ENCODE results near the gene TAF5. TPM values are rescaled to one million over a fixed set of nuclear protein-coding genes. Genes with fewer than 3 reads are reported as not detected.

The TAF5 gene
- total RNA-seq, 1 experiment from 2014 or later: 13.7 TPM

- no peaks in the 10 kb centered on the region for H3K9me3 ChIP-seq (ENCODE audit: low read depth, low read length, poor library complexity, severe bottlenecking)
- H3K27me3 ChIP-seq (replicated peaks; ENCODE audit: insufficient read depth, low read depth, low read length, poor library complexity): no peaks in the 10 kb centered on the region
- no peak for TF ChIP-seq EZH2 (IDR thresholded peaks at IDR 0.05; ENCODE audit: borderline replicate concordance, low read depth, low read length, poor library complexity, severe bottlenecking)
- TF ChIP-seq CTCF (conservative IDR thresholded peaks at IDR 0.05; ENCODE audit: low read depth, low read length): no peak
- POLR2A ChIA-PET (ENCODE audit: low non-redundant PET): no interaction called here
- no peak for DNase-seq (ENCODE audit: low spot score)
- H3K4me1 ChIP-seq (ENCODE audit: insufficient read depth, low read length, poor library complexity, severe bottlenecking): peaks cover 8% of the 10 kb centered on the region
- CTCF ChIA-PET: no interaction called here
- H3K4me3 ChIP-seq (ENCODE audit: low read depth, low read length, poor library complexity, severe bottlenecking): no peak overlapping the region
- no TSS peak for BruUV-seq (replicated peaks)
- intact Hi-C loops (cut with micrococcal nuclease; ENCODE audit: unreplicated experiment): no loop called here
- no peak overlapping the region for H3K27ac ChIP-seq (ENCODE audit: low read depth, low read length, poor library complexity, severe bottlenecking)
- H3K36me3 ChIP-seq (ENCODE audit: insufficient read depth, low read length, poor library complexity, severe bottlenecking): peaks cover 23% of the 10 kb centered on the region
Observed at GRCh38 chr10:103373544-103373943, 5.8 kb downstream of the TAF5 start.

GRCh38 chr10:103374263-103374662 is 6.5 kb downstream of the TAF5 start:
- Histone ChIP-seq H3K4me3 (ENCODE audit: low read depth, low read length, poor library complexity, severe bottlenecking) (no peak overlapping the region), H3K9me3 (ENCODE audit: low read depth, low read length, poor library complexity, severe bottlenecking) (no peaks in the 10 kb centered on the region), H3K27ac (ENCODE audit: low read depth, low read length, poor library complexity, severe bottlenecking) (no peak overlapping the region), H3K4me1 (ENCODE audit: insufficient read depth, low read length, poor library complexity, severe bottlenecking) (peaks cover 3% of the 10 kb centered on the region), H3K27me3 (replicated peaks; ENCODE audit: insufficient read depth, low read depth, low read length, poor library complexity) (no peaks in the 10 kb centered on the region), H3K36me3 (ENCODE audit: insufficient read depth, low read length, poor library complexity, severe bottlenecking) (peaks cover 28% of the 10 kb centered on the region)
- DNase-seq (ENCODE audit: low spot score): no peak
- intact Hi-C loops (cut with micrococcal nuclease; ENCODE audit: unreplicated experiment): no loop called here
- ChIA-PET CTCF (interaction anchor here (0.6 kb wide), 1 partner anchor 312 kb away, joined by 9 read pairs; no protein-coding TSS in a partner anchor), POLR2A (ENCODE audit: low non-redundant PET) (no interaction called here)
- TF ChIP-seq CTCF (conservative IDR thresholded peaks at IDR 0.05; ENCODE audit: low read depth, low read length) (no peak), EZH2 (IDR thresholded peaks at IDR 0.05; ENCODE audit: borderline replicate concordance, low read depth, low read length, poor library complexity, severe bottlenecking) (no peak)
- no TSS peak for BruUV-seq (replicated peaks)

GRCh38 chr10:103382769-103383168 is 15.0 kb downstream of the TAF5 start:
- CTCF ChIA-PET: no interaction called here
- BruUV-seq (replicated peaks): no TSS peak
- H3K9me3 ChIP-seq (ENCODE audit: low read depth, low read length, poor library complexity, severe bottlenecking): no peaks in the 10 kb centered on the region
- TF ChIP-seq EZH2 (IDR thresholded peaks at IDR 0.05; ENCODE audit: borderline replicate concordance, low read depth, low read length, poor library complexity, severe bottlenecking): no peak
- TF ChIP-seq CTCF (conservative IDR thresholded peaks at IDR 0.05; ENCODE audit: low read depth, low read length): no peak
- no peak overlapping the region for H3K27ac ChIP-seq (ENCODE audit: low read depth, low read length, poor library complexity, severe bottlenecking)
- H3K4me1 ChIP-seq (ENCODE audit: insufficient read depth, low read length, poor library complexity, severe bottlenecking): no peaks in the 10 kb centered on the region
- peaks cover 44% of the 10 kb centered on the region for H3K36me3 ChIP-seq (ENCODE audit: insufficient read depth, low read length, poor library complexity, severe bottlenecking)
- H3K27me3 ChIP-seq (replicated peaks; ENCODE audit: insufficient read depth, low read depth, low read length, poor library complexity): no peaks in the 10 kb centered on the region
- intact Hi-C loops (cut with micrococcal nuclease; ENCODE audit: unreplicated experiment): no loop called here
- H3K4me3 ChIP-seq (ENCODE audit: low read depth, low read length, poor library complexity, severe bottlenecking): no peak overlapping the region
- no peak for DNase-seq (ENCODE audit: low spot score)
- POLR2A ChIA-PET (ENCODE audit: low non-redundant PET): no interaction called here

Data from A673 (cell line).